GM19455 (cell line): ENCODE data around the gene DOCK9.
"Not testable (repeated sequence)": the region's sequence is repeated elsewhere in the genome, so short reads cannot be mapped to it uniquely, and the experiment has no call there.

ENCODE experiments used
- ATAC-seq: cut with Tn5 transposase; IDR thresholded peaks from one replicate; pipeline ENCODE4 v1.9.1; 2021; ENCODE audit not compliant: unreplicated experiment

Gene DOCK9

DNA sequence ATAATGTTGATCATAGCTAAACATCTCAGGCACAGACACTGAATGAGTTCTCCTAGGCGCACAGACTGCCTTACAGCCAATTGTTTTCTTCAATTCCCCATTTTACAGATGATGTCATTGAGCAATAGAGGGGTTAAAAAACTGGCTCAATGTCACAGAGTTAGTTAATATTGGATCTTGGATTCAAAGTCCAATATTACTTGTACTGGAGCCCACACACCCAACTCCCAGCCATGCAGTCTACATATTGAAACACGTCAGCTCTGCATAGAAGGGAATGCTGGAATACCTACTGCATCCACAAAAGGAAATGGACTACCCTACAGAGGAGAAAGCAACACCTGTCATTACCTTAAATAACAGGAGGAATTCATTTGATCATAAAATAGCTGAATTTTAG is 149.2 kb downstream of the DOCK9 start:
- ATAC-seq = no peak

DNA sequence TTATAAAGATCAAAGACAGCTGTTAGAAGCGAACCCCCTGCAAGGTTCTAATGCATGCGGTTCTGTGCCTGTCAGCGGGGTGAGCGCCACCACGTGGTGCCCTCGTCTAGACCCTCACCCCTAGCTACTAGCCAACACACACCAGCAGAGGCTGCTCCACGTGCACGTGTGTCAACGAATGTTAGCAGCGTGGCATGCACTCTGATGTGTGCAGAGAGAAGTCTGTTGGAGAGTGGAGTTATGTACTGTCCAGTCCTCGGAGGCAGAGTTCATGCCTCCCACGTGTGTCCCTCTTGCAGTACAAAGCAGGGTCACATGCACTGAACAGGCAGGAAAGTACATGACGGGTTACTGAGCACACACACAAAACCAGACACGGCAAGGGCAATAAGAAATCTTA is 150.4 kb downstream of the DOCK9 start:
- ATAC-seq = no peak

DNA sequence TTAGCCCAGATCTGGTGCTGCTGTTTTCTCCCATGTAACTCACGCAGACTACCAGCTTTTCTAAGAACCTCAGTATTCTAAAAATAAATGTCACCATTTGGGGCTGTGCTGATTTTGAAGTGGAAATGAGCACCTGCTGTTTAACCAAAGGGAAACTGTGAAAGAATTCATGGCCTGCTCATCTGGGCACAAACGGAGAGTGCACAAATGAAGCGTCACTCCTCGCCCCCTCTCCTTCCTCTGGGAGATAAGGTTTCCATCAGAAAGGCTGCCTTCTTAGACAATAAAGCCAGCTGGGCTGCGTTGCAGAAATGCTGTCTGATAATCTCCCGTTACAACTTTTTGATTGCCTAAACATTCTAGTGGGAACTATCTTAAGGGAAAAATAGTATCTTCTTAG is 151.7 kb downstream of the DOCK9 start:
- no peak for ATAC-seq

DNA sequence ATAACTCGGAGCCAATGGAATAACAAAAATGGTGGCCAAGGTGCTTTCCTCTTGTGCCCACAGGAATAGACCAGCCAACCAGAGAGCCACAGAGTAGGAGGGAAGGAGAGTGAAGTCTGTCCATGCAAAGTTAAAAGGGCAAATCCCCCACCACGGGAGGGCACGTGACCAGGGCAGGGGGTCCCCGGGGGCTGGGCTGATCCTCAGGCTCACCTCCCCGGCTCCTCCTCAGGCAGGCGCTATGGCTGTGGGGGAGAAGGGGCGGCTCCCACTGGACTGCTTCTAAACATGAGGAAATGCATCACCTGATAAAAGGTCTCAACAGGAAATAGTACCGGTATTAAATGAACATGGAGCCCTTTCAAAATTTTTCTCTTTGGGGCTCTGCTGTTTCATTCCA is 152.2 kb downstream of the DOCK9 start:
- no peak for ATAC-seq

DNA sequence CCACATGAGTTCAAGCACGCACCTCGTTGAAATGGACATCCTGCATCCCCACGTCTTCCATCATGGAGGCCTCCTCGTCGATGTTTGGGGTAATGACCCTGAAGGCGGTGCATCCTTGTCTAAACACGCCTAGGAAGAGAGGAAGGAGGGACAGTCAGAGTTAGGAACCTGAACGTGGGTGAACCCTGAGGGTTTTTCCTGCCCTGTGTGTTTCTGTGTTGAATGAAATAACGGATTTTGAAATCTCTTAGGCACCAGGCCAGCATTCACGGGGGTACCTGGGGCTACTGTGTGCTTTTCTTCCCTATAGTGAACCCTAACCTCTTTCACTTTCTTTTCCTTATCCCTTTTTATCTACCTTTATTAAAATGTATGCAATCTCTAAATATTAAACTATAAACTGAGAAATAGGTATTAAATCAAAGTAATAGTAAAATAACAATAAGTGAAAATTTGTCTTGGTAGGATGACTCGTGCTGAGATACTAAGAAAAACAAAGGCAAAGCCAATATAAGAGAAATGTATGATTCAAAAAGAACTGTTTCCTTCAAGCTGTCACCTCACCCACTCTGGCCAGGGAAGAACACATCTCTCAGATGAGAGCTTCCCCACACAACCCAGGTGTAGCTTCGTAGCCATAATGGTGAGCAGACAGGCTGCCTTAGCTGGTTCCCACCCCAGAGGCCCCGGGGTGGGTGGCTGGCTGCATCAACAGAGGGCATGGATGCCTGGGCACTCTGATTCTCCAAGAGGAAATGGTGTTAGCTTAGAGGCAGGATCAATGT is 153.3 kb downstream of the DOCK9 start:
- ATAC-seq = no peak

DNA sequence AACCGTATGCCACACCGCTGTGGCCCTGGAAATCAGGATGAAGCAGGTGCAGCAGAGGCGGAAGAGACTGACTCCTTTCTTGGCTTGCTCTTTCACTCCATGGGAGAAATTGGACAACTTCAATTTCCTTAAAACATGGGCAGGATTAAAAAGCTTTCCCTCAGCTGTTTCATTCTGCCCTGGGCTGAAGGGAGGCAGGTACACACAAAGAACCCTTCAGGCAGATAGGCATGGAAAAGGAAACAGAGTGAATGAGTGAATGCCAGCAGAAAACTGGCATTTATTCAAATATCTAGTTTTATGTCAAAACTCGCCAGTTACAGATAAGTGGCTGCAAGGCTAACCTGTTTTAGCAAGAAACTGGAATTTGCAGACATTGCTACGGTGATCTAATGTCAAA is 154.4 kb downstream of the DOCK9 start:
- no peak for ATAC-seq

DNA sequence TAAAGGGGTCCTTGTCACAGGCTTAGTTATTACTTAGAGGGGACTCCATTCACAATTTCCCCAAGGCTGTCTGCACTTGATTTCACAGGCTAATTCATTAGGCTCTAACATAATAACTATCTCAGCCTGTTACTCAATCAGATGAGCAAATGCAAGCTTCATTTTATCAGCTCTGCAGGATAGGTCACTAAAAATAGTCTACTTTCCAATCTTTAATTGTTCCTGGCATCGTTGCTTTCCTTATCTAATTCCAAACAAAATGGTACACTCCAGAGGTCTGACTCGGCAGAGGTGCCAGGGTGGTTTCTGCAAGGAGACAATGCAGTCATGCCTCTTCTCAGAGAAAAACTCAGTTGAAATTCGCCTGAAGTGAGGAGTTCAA is 155.6 kb downstream of the DOCK9 start:
- ATAC-seq = no peak

DNA sequence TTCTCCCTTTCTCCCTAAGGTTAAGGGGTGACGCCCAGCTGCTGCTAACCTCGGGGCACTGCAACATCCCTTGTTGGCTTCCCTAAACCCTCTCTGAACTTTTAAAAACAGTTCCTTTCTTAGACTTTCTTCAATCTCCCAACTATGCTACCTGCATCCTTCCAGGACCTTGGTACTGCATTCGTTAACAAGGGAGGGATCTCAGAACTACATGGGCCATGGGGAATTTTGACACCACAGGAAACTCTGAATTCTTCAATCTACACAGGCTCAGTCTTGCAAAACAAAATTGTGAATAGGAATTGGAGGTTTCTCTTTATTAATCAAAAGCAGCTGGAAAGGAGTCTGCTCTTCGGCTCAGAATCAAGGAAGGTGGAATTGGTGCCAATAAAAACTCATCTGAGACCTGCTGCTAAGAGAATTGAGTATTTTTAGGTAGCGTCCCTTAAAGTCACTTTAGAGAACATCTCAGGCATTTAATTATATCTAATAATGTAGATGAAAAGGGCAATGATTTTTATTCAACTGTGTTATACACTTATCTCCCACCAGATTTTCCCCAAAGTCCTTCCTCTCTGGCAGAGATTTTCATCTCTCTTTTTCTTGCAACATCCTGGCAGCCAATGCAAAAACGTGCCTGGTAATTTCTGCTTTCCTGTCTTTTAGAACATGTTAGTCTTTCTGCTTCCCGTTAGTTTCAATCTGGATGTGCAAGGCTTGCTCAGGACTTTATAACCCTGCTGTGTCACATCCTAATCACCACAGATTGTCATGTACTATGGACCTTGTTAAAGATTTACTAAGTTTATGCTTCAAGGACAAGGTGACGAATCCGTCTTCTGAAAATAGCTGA is 156.3 kb downstream of the DOCK9 start:
- no peak for ATAC-seq

DNA sequence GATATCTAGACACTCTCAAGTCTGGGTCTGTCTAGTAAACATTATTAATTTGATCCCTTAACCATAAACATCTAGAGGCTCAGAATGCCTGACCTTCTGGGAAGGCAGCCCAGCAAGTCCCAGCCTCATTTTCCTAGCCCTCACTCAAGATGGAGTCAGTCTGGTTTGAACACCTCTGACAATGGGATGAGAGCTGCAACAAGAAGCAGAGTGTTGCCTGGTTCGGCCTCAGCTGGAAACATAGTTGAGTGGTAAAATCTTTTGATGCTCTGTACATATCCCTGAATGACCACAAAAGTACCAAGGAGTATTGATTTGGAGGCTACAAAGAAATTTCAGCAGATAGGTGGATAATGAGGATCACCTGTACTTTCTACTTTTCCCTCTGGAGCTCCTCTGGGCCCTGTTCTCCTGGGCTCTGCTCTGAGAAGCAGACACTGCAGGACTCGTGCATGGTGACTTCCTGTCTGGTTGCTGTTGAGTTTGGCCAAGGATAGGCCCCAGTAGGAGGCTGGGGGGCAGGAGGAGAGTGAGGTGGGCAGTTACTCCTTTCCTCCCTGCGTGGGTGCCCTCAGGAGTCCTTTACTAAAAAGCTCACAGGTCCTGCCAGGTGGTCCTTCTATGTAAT is 157.0 kb downstream of the DOCK9 start:
- ATAC-seq = no peak

DNA sequence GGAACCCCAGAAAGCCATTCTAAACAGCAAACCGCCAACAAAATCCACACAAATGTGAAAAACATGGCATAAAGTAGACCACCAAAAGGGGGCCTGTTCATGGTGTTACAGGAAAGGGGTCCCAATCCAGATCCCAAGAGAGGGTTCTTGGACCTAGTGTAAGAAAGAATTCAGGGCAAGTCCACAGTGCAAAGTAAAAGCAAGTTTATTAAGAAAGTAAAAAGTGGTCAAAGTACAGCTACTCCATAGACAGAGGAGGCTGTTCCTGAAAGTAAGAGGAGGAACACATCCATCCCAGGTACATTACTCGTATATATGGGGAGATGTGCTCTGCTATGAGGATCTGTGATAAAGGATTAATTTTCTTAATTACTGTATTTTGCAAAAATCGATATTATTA is 157.6 kb downstream of the DOCK9 start:
- no peak for ATAC-seq

DNA sequence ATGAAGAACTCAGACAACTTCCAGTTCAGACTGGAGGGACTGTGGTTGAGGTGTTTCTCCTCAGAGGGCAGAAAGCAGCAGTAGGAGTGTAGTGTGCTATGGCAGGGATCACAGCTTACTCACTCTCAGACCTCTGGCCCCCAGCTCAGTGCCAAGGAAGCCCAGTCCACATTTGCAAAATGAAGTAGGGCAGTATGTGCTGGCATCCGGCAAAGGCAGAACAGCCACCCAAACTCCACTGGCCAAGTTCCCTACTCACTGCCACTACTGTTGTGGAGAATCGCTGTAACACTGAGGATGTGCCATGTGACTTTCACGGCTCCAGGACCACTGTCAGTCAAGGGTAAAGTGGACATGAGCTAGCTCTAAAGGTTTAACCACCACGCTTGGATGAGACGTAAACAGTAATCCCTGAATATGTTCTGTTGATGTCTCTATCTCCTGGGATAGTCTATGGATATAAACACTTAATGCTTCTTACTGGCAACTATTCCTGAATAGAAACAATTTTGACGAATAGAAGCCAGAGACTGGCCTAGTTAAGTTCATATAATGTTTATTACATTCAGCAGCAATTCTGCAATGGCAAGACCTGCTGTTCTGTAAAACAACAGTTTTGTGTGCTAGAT is 158.4 kb downstream of the DOCK9 start:
- ATAC-seq = no peak

DNA sequence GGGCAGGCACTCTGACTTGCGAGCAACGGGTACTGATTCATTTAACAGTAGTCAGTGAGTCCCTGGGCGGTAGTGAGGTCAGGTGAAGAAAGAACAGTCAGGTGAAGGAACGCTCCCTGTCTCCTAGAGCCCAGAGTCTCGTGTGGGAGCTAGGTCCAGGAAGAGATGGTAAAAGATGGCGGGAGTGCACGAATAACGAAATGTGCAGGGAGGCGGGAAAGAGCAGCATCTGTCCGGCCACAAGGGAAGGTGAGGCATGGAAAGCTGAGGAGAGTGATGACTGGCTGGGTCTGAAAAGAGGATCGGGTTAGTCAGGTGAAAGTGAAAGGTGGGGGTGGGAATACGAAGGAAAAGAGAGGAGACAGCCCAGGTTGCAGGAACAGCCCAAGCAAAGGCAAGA is 161.5 kb downstream of the DOCK9 start:
- ATAC-seq = no peak

DNA sequence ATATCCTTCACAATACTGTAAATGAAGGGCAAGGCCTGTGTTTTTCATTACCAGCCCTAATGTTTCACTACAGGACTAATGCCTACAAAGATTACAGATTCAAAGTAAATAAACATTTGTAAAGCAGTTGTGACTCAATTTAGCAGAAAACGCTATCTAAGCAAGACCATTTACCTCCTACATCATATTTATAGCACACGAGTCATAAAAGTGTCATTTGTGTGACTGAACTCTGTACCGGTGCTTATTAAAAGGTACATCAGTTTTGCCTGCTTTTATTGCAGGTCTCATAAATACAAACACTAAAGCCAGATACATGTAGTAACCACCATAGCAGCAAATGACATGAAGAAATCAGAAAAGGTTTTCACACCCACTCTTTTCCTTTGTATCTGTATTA is 163.9 kb downstream of the DOCK9 start:
- ATAC-seq = no peak

DNA sequence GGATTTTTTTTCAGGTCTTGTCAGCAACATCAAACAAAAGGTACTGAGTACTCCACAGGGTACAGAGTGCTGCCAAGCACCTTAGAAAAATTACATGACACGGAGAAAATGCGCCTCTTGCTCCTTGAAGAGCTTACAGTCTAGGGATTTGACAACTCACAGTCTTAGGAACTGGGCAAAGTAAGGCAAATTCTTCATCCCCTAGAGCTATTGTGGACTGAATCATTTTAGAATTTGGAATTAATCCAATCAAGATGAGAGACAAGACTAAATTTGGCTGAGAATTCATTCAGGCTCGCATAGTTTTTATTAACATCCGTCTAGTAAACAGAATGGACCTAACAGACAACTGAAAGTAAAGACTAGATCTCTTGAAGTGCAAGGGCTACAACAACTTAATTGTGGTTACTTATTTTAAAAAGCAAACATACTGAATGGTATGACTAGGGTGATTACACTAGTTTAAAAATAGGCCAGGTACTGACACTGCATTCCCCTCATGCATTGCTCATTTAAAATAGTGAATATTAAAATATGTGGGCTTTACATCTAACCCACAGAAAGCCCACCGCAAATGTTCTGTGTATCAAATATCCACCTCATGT is 165.6 kb downstream of the DOCK9 start:
- not testable (repeated sequence) for ATAC-seq

DNA sequence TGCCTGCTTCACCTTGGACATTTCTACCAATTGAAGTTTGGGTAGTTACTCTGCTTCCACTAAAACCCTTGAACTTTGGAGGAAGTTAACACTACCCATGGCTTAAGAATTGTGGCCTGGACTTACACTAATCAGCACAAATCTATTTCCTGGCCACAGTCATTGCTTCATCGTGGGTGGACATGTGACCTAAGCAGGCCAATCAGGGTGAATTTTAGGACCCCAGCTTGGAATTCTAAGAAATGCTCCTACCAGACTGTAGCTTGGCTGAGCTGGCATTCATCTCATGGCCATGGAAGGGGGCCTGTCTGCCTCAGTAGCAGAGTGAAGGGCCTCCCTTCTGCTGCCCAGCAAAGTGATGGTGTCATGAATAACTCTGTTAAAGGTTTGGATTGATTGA is 167.1 kb downstream of the DOCK9 start:
- no peak for ATAC-seq

DNA sequence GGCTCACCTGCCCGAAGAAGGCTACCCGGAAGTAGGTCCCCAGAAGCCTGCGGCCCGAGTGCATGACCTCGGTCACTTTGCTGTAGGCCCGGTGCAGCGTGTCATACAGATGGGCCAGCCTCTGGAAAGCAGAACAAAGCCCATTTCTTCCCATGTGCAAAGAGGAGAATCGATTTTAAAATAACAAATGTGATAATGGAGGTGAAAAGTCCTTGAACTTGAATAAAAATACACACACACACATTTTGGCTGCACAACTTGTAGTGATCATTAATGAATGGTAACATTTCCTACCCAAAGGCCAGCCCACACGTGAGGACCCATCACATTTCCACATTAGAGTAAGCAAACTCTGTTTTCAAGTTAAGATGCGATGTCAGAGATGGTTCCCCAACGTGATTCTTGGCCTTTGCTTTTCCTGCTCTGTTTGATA is 168.5 kb downstream of the DOCK9 start:
- ATAC-seq = no peak

DNA sequence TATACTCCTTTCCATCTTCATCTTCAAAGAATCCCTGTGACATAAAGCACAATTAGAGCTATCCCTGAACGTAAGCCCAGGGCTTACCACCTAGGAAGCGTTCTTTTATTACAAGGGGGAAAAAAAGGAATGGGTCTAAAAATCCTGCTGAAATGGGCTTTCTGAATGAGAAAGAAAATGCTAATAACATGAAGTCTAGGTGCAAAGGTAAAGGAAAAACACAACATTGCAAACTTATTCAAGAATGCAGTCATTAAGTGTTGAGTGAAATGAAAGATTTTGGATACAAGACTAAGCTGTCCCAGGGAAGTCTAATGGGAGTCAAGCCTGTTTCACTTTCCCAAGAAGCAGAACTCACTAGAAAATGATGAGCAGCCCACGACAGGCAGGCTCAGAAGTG is 170.1 kb downstream of the DOCK9 start:
- no peak for ATAC-seq

DNA sequence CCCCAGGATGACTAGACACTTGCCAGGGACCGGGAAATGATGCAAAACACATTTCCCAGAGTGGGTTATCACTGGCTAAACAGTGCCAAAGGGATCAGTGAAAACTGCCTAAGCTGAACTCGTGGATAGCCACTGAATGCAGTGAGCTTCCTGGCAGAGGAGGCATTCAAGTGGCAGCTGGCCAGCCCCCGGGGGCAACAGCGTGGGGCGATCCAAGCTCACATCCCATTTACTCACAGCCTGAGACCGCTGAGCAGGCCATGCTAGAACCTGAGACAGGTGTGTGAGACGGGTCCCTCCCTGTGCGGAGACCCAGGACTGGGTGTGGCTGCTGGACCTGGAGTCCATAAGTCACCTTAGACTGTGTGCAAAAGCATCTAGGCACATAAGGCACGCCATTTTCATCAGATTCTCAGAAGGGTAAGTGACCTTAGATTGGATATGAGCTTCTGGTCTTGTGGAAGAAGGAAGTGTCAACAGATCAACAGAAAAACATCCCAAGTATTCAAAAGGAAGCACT is 173.5 kb downstream of the DOCK9 start:
- no peak for ATAC-seq

DNA sequence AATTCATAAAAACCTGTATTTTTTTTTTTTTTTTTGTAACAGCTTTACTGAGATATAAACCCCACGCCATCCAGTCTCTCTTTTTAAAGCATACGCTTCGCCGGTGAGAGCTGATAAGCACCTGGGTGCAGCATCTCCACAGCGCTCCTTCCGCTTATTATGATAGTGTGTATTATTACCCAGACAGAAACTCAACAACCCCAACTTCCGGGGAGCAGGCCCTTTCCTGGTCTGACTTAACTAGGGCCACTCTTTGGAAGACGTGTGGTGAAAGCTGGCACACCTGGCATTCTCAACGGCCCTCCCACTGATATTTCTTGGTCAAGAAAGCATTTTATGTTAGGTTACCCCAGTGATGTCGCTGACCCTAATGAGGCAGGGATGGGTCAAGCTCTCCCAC is 173.9 kb downstream of the DOCK9 start:
- no peak for ATAC-seq

DNA sequence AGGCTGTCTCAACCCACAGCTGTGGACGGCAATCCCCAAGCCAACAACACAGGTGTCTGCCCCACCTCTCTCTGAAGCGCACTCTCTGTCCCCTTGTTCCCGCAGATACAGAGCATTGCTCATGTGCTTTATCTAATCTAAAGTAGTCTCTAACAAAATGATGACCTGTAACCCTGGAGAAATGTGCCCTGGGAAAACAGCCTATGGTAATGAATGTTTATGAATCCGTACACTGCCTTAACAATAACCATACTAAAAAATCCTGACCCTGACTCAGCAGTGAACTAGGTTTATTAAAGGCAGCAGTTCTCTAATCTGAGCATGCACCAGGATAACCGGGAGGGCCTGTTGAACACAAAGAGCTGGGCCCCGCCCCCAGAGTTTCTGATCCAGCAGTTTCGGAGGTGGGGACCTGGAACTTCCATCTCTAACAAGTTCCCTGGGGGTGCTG is 174.7 kb downstream of the DOCK9 start:
- ATAC-seq = no peak

DNA sequence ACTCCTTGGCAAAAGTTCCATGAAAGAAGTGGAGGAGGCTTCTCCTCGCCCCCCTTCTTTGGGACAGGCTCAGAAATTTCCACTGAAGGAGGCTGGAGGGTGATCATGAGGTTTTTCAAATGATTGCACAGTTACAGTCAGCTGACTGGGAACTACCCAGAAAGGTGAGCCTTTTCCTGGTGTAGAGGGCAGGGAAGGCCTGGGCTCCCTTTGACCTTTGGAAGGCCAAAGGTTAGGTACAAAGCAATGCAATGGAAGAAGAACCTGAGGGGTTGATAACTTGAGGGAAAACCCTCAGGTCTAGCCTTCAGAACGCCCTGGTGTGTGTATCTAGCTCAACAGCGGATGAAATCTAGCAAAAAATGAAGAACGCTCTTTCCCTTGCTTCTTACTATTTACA is 175.3 kb downstream of the DOCK9 start:
- ATAC-seq = no peak
